Measurements from ENCODE around the gene HDAC4. TPM values are rescaled to one million over a fixed set of nuclear protein-coding genes. Genes with fewer than 3 reads are reported as not detected.

Gene HDAC4
- total and polyA plus RNA-seq, 8 donors: 1.7 to 98.8 (median 24.5) TPM

DNA sequence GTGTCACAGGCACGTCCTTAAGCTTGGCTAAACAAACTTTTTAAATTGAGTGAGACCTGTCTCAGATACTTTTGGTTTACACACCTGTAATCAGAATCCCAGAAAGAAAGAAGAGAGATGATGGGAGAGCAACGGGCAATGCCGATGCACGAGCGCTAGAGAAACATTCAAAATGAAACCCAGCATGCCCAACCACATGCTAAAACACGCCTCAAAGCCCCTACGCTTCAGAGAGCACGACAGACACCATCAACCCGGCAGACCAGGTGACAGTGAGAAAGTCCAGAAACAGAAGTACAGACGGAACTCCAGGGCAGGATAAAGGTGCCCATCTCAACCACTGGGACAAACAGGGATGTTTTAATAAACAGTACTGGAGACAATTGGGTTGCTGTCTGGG lies 85.5 kb downstream of the HDAC4 start:
- Histone ChIP-seq H3K9me3 (no peaks in the 10 kb centered on the region), H3K27me3 (no peaks in the 10 kb centered on the region), H3K4me1 (peaks cover 28 to 86% (median 53%) of the 10 kb centered on the region in 4 donors), H3K27ac (no peak overlapping the region), H3K36me3 (peaks cover 0 to 4% (median 0%) of the 10 kb centered on the region in 4 donors), H3K4me3 (no peak overlapping the region)
- intact Hi-C loops (cut with DNase I; ENCODE audit: low total_unique reads): no loop called here
- TF ChIP-seq EP300 (IDR thresholded peaks at IDR 0.05) (no peak), CTCF (IDR thresholded peaks at IDR 0.05) (no peak), POLR2AphosphoS5 (IDR thresholded peaks at IDR 0.05) (no peak), POLR2A (IDR thresholded peaks at IDR 0.05) (no peak)
- 84 to 96% (median 89%) methylated on average over 10 of the region's 10 CpGs for WGBS, 5 donors
- DNase-seq: peak in 1 of 2 donors; percentile 3

DNA sequence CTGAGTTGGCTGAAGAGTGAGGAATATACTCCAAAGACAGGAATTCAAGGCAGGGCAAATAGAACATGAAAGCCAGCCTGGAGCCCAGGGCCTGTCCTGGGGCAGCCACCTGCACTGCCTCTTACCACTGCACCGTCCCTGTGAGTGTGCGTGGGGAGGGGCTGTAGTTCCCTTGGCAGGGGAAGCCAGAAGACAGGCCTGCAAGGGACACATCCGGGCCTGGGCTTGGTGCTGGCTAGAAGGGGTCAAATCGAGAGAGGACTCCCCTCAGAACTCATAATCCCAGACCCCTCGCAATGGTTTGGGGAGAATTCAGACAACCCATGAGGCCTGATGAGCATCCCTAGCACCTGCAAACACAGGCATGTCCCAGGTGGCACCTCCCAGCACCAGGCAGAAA lies 87.0 kb downstream of the HDAC4 start:
- DNase-seq: peak in 1 of 2 donors; percentile 24
- Histone ChIP-seq H3K4me1 (peaks cover 30 to 88% (median 55%) of the 10 kb centered on the region in 4 donors), H3K36me3 (peaks cover 0 to 4% (median 0%) of the 10 kb centered on the region in 4 donors), H3K4me3 (no peak overlapping the region), H3K27ac (peak overlapping the region in 2 of 5 donors; percentile 74 to 86), H3K27me3 (no peaks in the 10 kb centered on the region), H3K9me3 (no peaks in the 10 kb centered on the region)
- intact Hi-C loops (cut with DNase I; ENCODE audit: low total_unique reads): no loop called here
- no peak for TF ChIP-seq EP300 (IDR thresholded peaks at IDR 0.05)
- TF ChIP-seq POLR2AphosphoS5 (IDR thresholded peaks at IDR 0.05): no peak
- TF ChIP-seq CTCF (IDR thresholded peaks at IDR 0.05): no peak
- no peak for TF ChIP-seq POLR2A (IDR thresholded peaks at IDR 0.05)
- WGBS, 5 donors: 87 to 97% (median 96%) methylated on average over 4 to 5 of the region's 5 CpGs

GRCh38 chr2:239312741-239313667 lies 87.8 kb downstream of the HDAC4 start:
- WGBS, 5 donors: 68 to 94% (median 83%) methylated on average over 22 to 33 of the region's 33 CpGs
- TF ChIP-seq POLR2A (IDR thresholded peaks at IDR 0.05) (no peak), EP300 (IDR thresholded peaks at IDR 0.05) (no peak), CTCF (IDR thresholded peaks at IDR 0.05) (no peak), POLR2AphosphoS5 (IDR thresholded peaks at IDR 0.05) (no peak)
- H3K27ac ChIP-seq: peak overlapping the region in 4 of 5 donors; percentile 39 to 86 (median 64)

GRCh38 chr2:239312081-239312511 lies 88.7 kb downstream of the HDAC4 start:
- WGBS, 5 donors: 89 to 97% (median 94%) methylated on average over 9 to 10 of the region's 10 CpGs
- Histone ChIP-seq H3K27ac (peak overlapping the region in 4 of 5 donors; percentile 39 to 86 (median 64)), H3K4me1 (peaks cover 19 to 85% (median 53%) of the 10 kb centered on the region in 4 donors), H3K4me3 (no peak overlapping the region), H3K36me3 (peaks cover 0 to 4% (median 0%) of the 10 kb centered on the region in 4 donors), H3K9me3 (no peaks in the 10 kb centered on the region), H3K27me3 (no peaks in the 10 kb centered on the region)
- TF ChIP-seq EP300 (IDR thresholded peaks at IDR 0.05) (no peak), POLR2A (IDR thresholded peaks at IDR 0.05) (no peak), POLR2AphosphoS5 (IDR thresholded peaks at IDR 0.05) (no peak), CTCF (IDR thresholded peaks at IDR 0.05) (no peak)
- intact Hi-C loops (cut with DNase I; ENCODE audit: low total_unique reads): no loop called here
- DNase-seq: peak; percentile 4 to 20

More at GRCh38 chr2:239312741-239313667, 87.8 kb downstream of the HDAC4 start:
- no peaks in the 10 kb centered on the region for H3K9me3 ChIP-seq
- no peak overlapping the region for H3K4me3 ChIP-seq
- peaks cover 0 to 4% (median 0%) of the 10 kb centered on the region in 4 donors for H3K36me3 ChIP-seq
- H3K4me1 ChIP-seq: peaks cover 27 to 85% (median 54%) of the 10 kb centered on the region in 4 donors
- H3K27me3 ChIP-seq: no peaks in the 10 kb centered on the region
- intact Hi-C loops (cut with DNase I; ENCODE audit: low total_unique reads): no loop called here
- peak; percentile 21 to 40 for DNase-seq

All from stomach (tissue), 9 donors.